Natural killer cell (primary cell): ENCODE data around the gene ZNF860. TPM values are rescaled to one million over a fixed set of nuclear protein-coding genes. Genes with fewer than 3 reads are reported as not detected.

Experiments
- ATAC-seq, 3 donors: fragments of 150-1000 bp in 2 of 3; fragments of 200-7000 bp in 1 of 3; cut with Tn5 transposase; 1 replicate in 1 of 3; 2 replicates in 2 of 3; pipeline ENCODE4 v1.10.0; 2021; ENCODE audit warnings: mild to moderate bottlenecking in 2 of 3, moderate library complexity in 2 of 3
- DNase-seq, 2 donors: peaks; one replicate each; pipeline versions ENCODE4 v3.0.0 to v3.0.0-alpha.2; 2013 to 2021; ENCODE audit warnings: mixed read lengths in 1 of 2
- H3K27ac ChIP-seq: one replicate; pipeline ENCODE4 v1.5.1; 2013; ENCODE audit warnings: mild to moderate bottlenecking, low read length
- H3K27me3 ChIP-seq: one replicate; pipeline ENCODE4 v1.6.1; 2013; ENCODE audit warnings: low read length; ENCODE audit not compliant: control insufficient read depth, insufficient read depth
- H3K36me3 ChIP-seq: one replicate; pipeline ENCODE4 v1.6.1; 2013; ENCODE audit warnings: low read length; ENCODE audit not compliant: control insufficient read depth, insufficient read depth
- H3K4me1 ChIP-seq: one replicate; pipeline ENCODE4 v1.6.1; 2013; ENCODE audit warnings: low read length; ENCODE audit not compliant: control insufficient read depth, insufficient read depth
- H3K4me3 ChIP-seq: one replicate; pipeline ENCODE4 v1.5.1; 2013; ENCODE audit warnings: low read length
- H3K9me3 ChIP-seq: one replicate; pipeline ENCODE4 v1.6.1; 2013; ENCODE audit warnings: low read length; ENCODE audit not compliant: control insufficient read depth, insufficient read depth
- H3K27ac Mint-ChIP-seq, 2 donors: one replicate each; pipeline ENCODE4 v1.8.0; 2022; ENCODE audit warnings: mild to moderate bottlenecking in 2 of 2, mixed read lengths in 2 of 2, moderate library complexity in 1 of 2
- H3K27me3 Mint-ChIP-seq, 2 donors: one replicate each; pipeline ENCODE4 v1.8.0; 2022; ENCODE audit warnings: low read depth in 2 of 2, mixed read lengths in 2 of 2
- H3K36me3 Mint-ChIP-seq: one replicate; pipeline ENCODE4 v1.8.0; 2022; ENCODE audit warnings: mixed read lengths
- H3K4me1 Mint-ChIP-seq, 2 donors: one replicate each; pipeline ENCODE4 v1.8.0; 2022; ENCODE audit warnings: mixed read lengths in 2 of 2
- H3K4me3 Mint-ChIP-seq: one replicate; pipeline ENCODE4 v1.8.0; 2022; ENCODE audit warnings: mild to moderate bottlenecking, moderate library complexity, mixed read lengths
- H3K9me3 Mint-ChIP-seq, 2 donors: one replicate each; pipeline ENCODE4 v1.8.0; 2022; ENCODE audit warnings: mixed read lengths in 2 of 2
- CTCF ChIP-seq: fragments of 200-600 bp; IDR thresholded peaks from one replicate; pipeline ENCODE4 v1.8.0; 2022; ENCODE audit warnings: antibody characterized with exemption
- WGBS: methylation state at CpG from one replicate; pipeline ENCODE4 v1.1.7; 2013; ENCODE audit warnings: missing lambda C conversion rate; ENCODE audit not compliant: insufficient coverage; 5-methylcytosine and 5-hydroxymethylcytosine counted together
- intact Hi-C: fragments of 100-400 bp; cut with micrococcal nuclease; formaldehyde crosslinking; loops from one replicate; pipeline ENCODE4 v1.14.2; 2022
- total RNA-seq, 4 donors: library from RNA; stranded (reverse); fragments of 120-200 nt in 1 of 4; gene quantifications; one replicate each; pipeline versions ENCODE4 v1.2.3 to v1.2.4, GENCODE V29; 2013 to 2022

The ZNF860 gene
- total RNA-seq, 3 donors from 2014 or later (not counting 1 experiment from before 2014, with no cell fraction given) = 0.10 TPM; not detected in 2

GRCh38 chr3:31973081-31973480, 8.5 kb upstream of the ZNF860 start:
- DNase-seq (no peak), ATAC-seq (no peak)
- no peaks in the 10 kb centered on the region for H3K27me3 ChIP-seq
- no peak overlapping the region for H3K4me3 ChIP-seq
- no peaks in the 10 kb centered on the region for H3K4me1 ChIP-seq
- Mint-ChIP-seq H3K27ac (no peak overlapping the region), H3K9me3 (no peaks in the 10 kb centered on the region), H3K4me3 (no peak overlapping the region), H3K27me3 (peaks cover 11 to 36% of the 10 kb centered on the region in 2 donors), H3K4me1 (no peaks in the 10 kb centered on the region), H3K36me3 (no peaks in the 10 kb centered on the region)
- H3K27ac ChIP-seq = no peak overlapping the region
- no peaks in the 10 kb centered on the region for H3K9me3 ChIP-seq
- intact Hi-C loops = no loop called here
- H3K36me3 ChIP-seq = no peaks in the 10 kb centered on the region
- TF ChIP-seq CTCF = no peak
- 92% methylated on average over 4 of the region's 4 CpGs for WGBS

- H3K4me1 Mint-ChIP-seq = no peaks in the 10 kb centered on the region
These were observed 7.7 kb upstream of the ZNF860 start for GRCh38 chr3:31973837-31974236.

GRCh38 chr3:31974471-31974870, 7.1 kb upstream of the ZNF860 start:
- no peak for TF ChIP-seq CTCF
- DNase-seq (no peak), ATAC-seq (no peak)
- intact Hi-C loops = no loop called here
- Histone ChIP-seq H3K36me3 (no peaks in the 10 kb centered on the region), H3K9me3 (no peaks in the 10 kb centered on the region), H3K27ac (no peak overlapping the region), H3K27me3 (peaks cover 4% of the 10 kb centered on the region), H3K4me1 (no peaks in the 10 kb centered on the region), H3K4me3 (no peak overlapping the region)
- WGBS = 100% methylated on average over 4 of the region's 5 CpGs
- Mint-ChIP-seq H3K27ac (no peak overlapping the region), H3K9me3 (no peaks in the 10 kb centered on the region), H3K4me1 (no peaks in the 10 kb centered on the region), H3K36me3 (no peaks in the 10 kb centered on the region), H3K27me3 (peaks cover 22 to 50% of the 10 kb centered on the region in 2 donors), H3K4me3 (no peak overlapping the region)

More at GRCh38 chr3:31973837-31974236, 7.7 kb upstream of the ZNF860 start:
- Mint-ChIP-seq H3K27me3 (peaks cover 16 to 43% of the 10 kb centered on the region in 2 donors), H3K9me3 (no peaks in the 10 kb centered on the region), H3K4me3 (no peak overlapping the region), H3K36me3 (no peaks in the 10 kb centered on the region), H3K27ac (no peak overlapping the region)
- DNase-seq = no peak
- no peak for TF ChIP-seq CTCF
- Histone ChIP-seq H3K27ac (no peak overlapping the region), H3K4me3 (no peak overlapping the region), H3K27me3 (no peaks in the 10 kb centered on the region), H3K4me1 (no peaks in the 10 kb centered on the region), H3K36me3 (no peaks in the 10 kb centered on the region), H3K9me3 (no peaks in the 10 kb centered on the region)
- WGBS = 94% methylated on average over 5 of the region's 5 CpGs
- no peak for ATAC-seq
- intact Hi-C loops = no loop called here

GRCh38 chr3:31974964-31975363, 6.6 kb upstream of the ZNF860 start:
- intact Hi-C loops = no loop called here
- peaks cover 1% of the 10 kb centered on the region for H3K4me1 ChIP-seq
- no peak overlapping the region for H3K27ac Mint-ChIP-seq
- no peak for TF ChIP-seq CTCF
- peaks cover 25 to 53% of the 10 kb centered on the region in 2 donors for H3K27me3 Mint-ChIP-seq
- H3K4me3 ChIP-seq = no peak overlapping the region
- no peaks in the 10 kb centered on the region for H3K36me3 Mint-ChIP-seq
- no peaks in the 10 kb centered on the region for H3K36me3 ChIP-seq
- no peaks in the 10 kb centered on the region for H3K9me3 ChIP-seq
- H3K27me3 ChIP-seq = peaks cover 6% of the 10 kb centered on the region
- no peaks in the 10 kb centered on the region for H3K9me3 Mint-ChIP-seq
- no peak overlapping the region for H3K27ac ChIP-seq
- ATAC-seq (no peak), DNase-seq (no peak)
- WGBS = 82% methylated on average over 3 of the region's 5 CpGs
- H3K4me1 Mint-ChIP-seq = no peaks in the 10 kb centered on the region
- H3K4me3 Mint-ChIP-seq = no peak overlapping the region
